Germinal center (tissue), 1 donor: ENCODE measurements around the gene KXD1.
"Not testable (repeated sequence)": the region's sequence is repeated elsewhere in the genome, so short reads cannot be mapped to it uniquely, and the experiment has no call there.

Source experiments
- DNase-seq: peaks from one replicate; pipeline ENCODE4 v3.0.0; 2012; ENCODE audit warnings: mixed read lengths, low spot score

Gene KXD1, protein sequence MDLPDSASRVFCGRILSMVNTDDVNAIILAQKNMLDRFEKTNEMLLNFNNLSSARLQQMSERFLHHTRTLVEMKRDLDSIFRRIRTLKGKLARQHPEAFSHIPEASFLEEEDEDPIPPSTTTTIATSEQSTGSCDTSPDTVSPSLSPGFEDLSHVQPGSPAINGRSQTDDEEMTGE

DNA sequence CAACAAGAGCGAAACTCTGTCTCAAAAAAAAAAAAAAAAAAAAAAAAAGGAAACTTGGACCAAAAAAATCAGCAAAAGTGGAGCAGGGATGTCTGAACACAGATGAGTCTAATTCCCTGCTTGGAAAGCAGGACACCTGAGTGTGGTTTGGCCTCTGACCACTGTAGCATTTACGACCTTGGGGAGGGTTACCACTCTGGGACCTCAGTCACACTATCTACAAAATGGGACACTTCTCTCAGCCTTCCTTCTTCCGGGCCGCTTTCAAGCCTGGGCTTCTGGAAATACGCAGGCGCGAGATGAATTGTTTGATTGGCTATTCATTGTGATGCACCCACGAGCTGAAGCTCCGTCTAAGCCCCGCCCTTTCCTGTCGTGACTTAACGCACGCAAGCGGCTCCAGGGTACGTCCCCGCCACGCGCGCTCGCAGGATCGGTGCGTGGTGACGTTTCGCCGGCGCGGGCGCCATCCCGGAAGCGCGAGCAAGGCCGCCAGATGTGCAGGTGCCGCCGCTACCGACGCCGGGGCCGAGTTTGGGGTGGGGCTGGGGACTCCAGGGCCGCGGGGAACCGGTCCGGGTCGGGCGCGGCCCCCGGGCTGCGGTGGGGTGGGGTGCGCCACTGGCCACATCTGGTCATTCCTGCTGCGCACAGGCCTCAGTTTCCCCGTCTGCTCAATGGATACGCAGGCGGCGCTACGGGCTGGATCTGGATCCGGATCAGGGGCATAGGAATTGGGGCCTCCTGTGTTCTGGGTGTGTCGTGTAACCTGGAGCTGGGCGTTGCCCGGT lies at the start of gene KXD1:
KXD1 (plus strand) TSS at position 460 of the 791 bp plus-strand sequence. CDS start 4,187 bp downstream, outside the sequence.
- peak; percentile 98 for DNase-seq

DNA sequence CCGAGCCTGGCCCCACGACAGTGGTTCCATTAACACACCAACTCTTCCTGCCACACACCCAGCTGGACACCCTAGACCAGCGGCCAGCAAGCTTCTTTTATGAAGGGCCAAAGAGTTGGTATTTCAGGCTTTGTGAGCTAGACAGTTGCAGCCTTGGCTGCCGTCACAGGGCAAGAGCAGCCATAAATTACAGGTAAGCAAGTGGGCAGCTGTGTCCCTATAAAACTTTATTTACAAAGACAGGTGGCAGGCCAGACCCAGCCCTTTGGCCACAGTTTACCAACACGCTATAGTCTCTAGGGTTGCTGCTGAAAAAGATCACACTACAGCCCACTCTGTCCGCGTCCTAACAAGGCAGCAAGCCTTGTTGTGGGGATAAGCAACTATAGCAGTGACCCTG lies 49.1 kb upstream of the KXD1 start:
- DNase-seq: no peak

DNA sequence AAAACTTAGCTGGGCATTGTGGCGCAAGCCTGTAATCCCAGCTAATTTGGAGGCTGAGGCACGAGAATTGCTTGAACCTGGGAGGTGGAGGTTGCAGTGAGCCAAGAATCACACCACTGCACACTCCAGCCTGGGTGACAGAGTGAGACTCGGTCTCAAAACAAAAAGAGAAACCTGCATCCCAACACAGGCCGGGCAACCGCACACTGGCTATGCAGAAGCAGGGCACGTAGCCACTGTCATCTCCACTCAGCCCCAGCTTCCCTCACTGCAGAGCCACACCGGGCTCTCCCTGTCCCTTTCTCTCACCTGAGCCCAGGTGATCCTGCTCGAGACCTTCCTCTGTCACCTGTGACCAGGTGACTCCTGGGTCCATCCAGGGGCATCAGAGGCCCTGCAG lies 47.5 kb upstream of the KXD1 start:
- DNase-seq: no peak

DNA sequence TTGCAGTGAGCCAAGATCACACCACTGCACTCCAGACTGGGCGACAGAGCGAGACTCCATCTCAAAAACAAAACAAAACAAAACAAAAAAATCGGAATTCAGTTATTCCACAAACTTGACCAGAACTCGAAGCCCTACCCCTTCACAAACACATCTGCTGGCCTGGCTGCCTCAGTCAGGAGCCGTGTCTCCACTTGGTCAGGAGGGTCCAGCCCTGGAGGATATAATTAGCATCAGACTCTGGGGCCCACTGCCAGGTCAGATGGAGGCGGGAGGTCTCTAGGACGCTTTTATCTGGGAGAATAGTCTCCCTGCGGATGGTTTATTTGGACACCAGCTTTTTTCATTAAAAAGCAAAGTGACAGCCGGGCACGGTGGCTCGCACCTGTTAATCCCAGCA lies 43.8 kb upstream of the KXD1 start:
- no peak for DNase-seq

DNA sequence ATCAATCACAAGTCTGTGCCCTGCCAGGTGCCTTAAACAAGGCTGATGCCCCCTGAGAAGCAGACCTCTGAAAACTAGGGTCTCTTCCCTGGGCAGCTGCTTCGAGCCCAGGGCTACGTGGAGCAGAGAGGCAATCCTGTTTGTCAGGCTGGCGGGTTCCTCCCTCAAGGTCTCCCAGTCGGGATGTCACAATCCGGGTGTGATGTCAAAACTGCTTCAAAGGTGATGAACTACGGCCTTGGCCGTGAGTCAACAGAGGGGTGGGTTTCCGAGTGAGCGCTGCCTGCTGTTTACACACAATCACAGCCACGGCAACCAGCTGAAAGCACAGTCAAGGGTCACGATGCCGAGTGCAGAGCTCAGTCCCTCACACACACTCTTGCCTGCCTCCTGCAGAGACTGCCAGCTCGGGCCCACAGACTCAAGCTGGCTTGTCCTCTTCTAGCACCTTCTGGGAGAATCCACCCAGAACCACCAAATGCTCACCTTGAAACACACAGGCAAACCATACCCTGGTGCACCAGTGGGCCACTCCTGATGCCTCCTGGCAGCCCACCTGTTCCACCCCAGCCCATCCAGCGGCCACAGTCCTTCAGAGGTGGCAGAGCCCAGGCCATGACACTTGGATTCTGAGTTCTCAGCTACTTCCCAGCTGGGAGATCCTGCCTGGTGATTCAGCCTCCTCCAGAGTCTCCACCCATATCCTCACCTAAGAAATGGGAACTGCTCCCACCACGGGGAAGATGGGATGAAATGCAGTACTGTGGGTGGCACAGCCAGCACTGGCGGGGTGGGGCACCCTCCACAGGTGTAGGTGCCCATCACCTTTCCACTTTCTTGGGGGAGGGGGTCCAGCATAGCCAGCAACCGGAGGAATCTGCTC lies 42.6 kb upstream of the KXD1 start:
- no peak for DNase-seq

DNA sequence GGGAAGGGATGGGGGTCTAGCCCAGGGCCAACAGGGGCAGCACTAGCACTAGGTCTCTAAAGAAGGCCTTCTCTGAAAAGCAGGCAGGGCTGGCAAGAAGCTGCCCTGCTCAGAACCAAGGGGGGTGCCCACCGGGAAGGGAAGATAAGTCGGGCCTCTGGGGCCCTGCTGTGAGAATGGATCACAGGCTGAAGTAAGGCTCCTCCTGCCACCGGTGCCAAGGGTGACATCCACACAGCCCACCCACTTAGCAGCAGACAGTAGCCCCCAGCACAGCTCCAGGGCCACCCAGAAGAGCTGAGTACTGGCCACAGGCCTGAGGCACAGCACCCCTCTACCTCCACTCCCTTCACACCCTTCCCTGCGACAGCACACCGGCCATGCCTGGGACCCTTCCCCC lies 41.7 kb upstream of the KXD1 start:
- no peak for DNase-seq

DNA sequence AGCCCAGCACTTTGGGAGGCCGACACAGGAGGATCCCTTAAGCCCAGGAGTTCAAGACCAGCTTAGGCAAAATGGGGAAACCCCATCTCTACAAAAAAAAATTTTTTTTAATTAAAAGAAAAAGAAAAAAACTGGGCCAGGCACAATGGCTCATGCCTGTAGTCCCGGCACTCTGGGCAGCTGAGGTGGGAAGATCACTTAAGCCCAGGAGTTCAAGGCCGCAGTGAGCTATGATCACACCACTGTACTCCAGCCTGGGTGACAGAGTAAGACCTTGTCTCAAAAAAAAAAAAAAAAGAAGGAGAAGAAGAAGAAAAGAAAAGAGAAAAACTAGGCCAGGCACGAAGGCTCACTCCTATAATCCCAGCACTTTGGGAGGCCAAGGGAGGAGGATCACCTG lies 40.1 kb upstream of the KXD1 start:
- no peak for DNase-seq

DNA sequence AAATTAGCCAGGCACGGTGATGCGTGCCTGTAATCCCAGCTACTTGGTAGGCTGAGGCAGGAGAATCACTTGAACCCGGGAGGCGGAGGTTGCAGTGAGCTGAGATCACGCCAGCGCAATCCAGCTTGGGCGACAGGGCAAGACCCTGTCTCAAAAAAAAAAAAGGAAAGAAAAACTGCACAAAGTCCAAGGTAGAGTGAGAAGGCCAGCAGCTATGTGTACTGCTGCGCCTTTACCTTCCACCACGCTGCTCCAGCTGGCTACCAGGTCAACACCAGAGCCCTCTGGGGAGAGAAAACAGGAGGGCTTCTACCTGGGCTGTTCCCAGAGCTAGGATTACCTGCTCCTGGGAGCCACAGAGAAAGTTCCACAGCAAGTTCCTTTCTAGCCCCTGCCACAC lies 39.0 kb upstream of the KXD1 start:
- no peak for DNase-seq

DNA sequence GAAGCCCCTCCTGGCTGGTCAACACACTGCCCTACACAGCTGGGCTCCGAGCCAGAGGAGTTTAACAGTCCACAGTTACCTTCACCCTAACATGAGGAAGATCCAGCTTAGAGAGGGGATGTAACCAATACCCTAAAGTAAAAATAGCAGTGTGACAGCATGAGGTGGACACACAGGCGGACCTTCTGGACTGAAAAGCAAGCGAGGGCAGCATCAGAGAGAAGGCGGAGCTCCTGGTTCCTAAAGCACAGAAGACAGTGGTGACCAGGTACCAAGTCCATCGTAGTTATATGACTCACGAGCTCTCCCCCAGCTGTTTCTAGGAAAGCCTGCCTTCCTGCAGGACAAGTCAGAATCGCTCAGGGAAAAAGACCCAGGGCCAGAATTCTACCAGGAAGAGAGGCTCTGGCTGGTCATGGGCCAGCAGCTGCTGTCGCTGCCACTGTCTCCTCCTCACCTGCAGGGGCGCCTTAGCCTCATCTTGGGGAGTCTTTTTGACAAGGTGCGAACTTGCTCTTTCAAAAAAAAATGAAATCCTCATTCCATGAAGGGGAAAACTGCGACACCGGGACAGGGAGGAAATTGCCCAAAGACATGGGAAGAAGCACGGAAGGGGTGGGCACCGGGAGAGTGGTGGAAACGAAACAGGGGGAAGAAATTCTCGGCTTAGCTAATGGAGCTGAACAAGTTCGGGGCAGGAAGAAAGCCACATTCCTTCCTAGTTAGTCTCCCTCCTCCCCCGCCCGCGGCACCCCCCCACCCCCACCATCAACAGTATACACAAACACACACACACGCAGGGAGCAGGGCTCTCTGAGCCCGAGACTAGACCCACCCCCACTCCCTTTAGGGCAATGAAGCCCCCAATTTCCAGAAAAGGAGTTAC lies 37.5 kb upstream of the KXD1 start:
- DNase-seq: peak; percentile 59

DNA sequence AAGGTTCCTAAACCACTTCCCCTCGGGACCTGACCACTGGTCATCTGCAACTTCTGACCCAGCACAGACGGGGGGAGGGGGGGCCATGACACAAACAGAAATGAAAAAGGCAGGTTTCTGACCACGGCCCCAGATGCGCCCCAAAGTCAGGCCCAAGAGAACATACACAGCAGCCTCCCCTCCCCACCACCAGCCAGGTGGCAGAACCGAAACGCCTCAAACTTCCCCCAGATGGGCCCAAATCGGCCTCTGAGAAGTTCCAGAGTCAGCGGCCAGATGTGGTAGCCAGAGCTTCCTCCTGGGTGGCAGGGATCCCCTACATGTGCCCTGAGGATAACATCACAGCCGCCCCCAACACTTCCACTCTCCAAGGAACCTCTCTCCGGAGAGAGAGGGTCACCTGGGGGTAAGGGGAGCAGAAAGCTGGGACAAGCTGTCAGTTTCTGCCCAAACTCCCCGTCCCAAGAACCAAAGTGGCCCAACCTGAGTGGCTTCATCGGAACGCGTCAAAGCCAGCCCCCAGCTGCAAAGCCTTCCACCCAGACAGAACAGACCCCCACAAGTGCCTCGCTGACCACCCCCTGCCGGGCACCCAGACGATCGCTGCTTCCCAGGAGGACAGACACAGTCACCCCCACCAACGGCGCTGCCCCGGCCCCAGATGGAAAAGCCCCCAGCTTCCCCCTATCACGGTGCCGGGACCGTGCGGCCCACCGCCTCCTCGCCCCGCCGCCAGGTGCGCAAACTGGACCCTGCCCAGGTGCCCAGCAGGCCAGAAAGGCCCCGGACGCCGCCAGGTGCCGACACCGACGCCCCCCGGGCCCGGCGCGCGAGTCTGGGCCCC lies 36.6 kb upstream of the KXD1 start:
- DNase-seq: peak; percentile 53

DNA sequence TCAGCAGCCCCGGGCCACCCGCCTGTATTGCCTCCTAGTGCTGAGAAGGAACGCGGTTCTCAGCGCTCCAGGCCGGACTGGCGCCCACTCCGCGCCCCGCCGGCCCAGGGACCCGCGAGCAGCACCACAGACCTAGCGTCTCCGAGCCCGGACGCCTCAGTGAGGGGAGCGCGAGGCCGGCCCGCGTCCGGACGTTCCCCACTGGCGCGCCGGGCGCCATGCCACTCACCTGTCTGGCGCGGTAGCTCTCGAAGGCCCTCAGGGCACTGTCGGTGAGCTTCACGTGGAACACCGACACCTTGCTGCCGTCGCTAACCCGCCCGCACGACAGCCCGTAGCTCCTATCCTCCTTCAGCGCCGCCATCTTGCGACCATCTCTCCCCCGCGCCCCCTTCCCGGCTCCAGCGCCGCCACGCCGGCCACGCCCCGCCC lies 36.0 kb upstream of the KXD1 start, which contains the start of gene ELL:
ELL (minus strand) TSS at position 379 of the 432 bp plus-strand sequence; CDS start at position 364, 15 bp downstream.
- peak; percentile 19 for DNase-seq

DNA sequence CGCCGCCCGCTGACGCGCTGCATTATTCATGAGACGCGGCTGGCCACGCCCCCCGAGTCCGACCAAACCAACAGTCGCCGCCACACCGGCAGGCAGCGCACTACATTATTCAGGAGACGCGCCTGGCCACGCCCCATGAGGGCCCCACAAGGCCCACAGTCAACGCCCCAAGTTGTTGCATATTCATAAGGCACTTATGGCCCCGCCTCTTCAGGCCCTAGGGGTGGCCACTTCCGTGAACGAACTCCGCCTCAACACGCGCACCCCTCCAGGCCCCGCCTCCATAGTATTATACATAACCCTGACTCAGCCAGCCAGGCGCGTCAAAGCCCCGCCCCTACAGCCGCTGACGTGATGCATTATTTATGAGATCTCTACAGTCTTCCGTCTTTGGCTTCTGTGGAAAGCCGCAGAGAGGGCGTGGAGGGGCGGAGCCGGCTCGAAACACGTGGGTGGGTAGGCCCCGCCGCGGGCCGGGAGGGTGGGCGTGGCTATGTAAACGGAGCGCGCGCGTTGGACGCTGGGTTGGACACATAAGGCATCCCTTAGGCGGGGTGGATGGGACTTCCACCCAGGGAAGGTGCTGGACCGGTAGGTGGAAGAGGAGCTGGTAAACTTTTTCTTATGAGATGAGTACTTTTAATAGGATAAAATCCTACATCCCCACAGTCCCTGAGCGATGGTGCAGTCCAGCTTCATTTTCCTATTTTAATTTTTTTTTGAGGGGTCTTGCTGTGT lies 35.4 kb upstream of the KXD1 start:
- DNase-seq: peak; percentile 99

DNA sequence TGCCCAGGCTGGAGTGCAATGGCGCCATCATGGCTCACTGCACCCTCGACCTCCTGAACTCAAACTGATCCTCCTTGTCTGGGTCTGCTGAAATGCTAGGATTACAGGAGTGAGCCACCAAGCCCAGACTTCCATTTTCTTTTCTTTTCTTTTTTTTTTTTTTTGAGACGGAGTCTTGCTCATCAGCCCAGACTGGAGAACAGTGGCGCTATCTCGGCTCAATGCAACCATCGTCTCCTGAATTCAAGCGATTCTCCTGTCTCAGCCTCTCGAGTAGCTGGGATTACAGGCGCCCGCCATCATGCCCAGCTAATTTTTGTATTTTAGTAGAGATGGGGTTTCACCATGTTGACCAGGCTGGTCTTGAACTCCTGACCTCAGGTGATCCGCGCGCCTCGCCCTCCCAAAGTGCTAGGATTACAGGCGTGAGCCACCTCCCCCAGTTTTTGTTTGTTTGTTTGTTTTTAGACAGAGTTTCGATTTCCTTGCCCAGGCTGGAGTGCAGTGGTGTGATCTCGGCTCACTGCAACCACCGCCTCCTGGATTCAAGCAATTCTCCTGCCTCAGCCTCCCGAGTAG lies 34.7 kb upstream of the KXD1 start:
- not testable (repeated sequence) for DNase-seq

DNA sequence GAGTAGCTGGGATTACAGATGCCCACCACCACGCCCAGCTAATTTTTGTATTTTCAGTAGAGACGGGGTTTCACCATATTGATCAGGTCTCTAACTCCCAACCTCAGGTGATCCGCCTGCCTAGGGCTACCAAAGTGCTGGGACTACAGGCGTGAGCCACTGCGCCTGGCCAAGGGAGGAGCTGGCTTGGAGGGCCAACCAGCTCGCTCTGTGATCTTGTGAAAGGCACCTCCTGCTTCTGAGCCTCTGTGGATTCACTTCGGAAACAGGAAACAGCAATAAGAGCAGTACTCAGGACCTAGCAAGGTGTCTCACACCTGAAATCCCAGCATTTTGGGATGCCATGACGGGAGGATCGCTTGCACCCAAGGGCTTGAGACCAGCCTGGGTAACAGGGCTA lies 33.8 kb upstream of the KXD1 start:
- no peak for DNase-seq

DNA sequence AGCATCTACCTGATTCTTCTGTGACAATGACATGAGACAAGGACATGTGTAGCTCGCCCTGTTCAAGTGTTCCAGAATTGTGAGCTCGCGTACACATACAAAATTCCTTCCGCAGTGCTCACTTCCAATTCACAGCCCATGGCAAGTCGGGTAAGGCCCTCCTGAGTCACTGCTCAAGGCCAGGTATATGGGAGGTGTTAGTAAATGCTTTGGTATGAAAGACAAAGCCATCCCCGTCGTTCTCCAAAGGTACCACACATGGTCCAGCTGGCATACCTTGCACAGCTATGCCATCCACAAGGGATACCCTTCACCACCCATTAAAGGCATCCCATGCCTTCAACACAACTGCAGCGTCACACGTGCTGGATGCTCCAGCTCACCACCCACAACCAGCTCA lies 31.4 kb upstream of the KXD1 start:
- DNase-seq: no peak

DNA sequence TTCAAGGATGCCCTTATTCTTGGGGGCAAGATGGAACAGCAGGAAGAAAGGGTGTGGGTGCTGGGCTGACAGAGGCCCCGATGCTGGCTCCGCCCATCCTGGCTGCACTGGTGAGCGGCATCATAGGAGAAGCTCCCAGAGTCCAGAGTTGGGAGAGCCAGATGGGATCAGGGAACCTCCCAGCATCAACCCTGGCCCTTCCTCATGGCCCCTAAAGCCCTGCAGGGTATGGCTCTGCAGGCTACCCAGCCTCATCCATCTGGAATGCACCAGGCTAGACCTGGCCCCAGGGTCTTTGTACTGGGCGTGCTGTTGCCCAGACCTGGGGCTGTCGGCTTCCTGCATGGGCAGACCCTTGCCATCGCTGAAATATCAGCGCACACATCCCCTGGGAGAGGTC lies 27.9 kb upstream of the KXD1 start:
- DNase-seq: no peak

DNA sequence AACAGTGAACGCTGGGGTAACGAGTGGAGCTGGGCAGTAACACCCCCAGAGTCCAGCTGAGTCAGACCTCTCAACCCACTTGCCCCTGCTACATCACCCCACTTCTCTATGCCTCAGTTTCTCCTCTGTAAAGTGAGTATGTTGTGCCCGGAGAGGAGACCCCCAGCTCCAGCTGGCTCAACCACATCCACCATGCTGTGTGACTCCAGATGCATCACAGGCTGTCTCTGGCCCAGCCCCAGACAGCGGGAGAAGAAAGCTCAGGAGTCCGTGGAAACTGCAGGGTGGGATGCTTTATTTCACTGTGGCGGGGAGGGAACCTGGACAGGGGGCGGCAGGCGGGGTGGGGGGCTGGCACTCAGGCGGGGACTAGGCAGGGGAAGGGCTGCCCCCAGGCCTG lies 26.2 kb upstream of the KXD1 start:
- no peak for DNase-seq

DNA sequence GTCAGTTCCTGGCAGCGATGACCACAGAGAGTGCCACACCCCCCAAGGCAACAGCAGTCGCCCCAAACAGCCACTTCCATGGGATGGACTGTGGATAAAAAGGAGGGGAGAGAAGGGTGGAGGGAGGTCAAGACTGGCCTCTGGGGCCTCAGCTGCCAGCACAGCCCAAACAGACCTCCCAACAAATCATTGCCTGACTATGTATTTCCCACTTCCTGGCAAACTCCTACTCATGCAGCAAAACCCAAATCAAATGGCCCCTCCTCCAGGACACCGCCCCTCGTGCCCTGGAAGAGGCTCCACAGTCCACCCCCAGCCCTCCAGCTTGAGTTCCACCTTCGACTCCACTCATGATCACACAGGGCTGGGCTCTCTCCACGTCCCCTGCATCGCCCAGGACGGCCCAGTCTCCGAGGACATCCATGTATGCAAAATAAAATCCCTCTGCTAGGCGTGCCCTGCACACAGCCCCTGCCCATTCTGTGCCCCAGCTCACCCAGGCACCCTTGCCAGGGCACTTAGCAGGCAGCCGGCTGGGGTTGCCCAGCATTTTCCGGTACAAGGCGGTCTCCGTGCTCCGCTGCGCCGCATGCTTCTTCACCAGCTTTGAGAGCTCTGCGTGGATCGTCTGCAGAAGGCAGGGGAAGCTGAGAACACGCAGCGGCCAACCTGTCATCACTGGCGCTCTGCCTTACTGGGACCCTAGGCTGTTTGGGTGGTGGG lies 25.3 kb upstream of the KXD1 start:
- no peak for DNase-seq

DNA sequence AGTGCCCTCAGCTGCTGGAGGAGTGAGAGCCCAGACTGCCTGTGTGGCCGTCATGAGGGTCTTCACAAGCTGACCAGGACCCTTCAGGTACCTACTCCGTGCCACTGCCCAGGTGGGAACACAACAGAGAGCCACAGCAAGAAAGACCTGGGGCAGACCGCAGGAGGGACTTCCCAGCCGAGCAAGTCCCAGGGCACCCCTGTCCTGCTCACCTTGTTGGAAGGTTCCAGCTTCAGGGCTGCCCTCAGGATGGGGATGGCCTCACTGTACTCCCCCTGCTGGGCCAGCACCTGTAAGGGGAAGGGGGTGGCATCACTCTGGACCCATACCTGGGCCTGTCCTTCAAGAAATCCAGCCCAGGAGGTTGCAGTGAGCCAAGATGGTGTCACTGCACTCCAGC lies 24.6 kb upstream of the KXD1 start:
- DNase-seq: no peak
